ENCODE measurements around the gene MX2. TPM values are rescaled to one million over a fixed set of nuclear protein-coding genes. Genes with fewer than 3 reads are reported as not detected.

Gene MX2
- total and polyA plus RNA-seq, 9 of the 15 experiments (the other 6 are each of a cell fraction or from before 2014, with no cell fraction given) = 0.10 to 0.95 (median 0.47) TPM; not detected in 1

DNA sequence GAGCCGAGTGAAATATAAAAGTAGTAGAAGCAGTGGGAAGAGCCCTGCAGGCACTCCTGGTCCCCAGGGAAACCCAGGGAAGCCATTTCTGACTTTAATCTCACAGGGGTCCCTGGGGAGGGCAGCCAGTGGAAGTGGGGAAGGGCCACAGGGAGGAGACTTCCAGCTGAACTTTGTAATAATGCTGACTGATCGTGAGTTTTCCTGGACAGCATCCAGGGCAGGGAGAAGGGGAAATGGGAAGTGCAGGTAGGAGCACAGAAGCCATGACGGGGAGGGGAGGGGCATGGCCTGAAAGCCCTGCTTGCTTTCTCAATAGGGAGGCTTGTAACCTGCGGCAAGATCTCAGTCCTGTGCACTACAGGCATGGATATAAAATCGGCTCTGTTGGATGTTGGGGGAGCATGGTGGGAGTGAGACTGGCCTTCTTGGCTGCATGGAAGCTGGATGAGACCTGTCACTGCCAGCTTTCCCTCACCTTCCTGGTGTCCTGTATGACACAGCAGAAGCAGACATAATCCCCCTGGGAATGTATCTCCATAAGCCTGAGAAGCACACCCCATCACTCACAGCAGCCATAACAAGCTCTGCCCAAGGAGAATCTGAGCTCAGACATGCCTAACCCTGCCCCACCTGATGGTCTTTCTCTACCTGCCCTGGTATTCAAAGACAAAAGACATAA is 49.1 kb downstream of the MX2 start (continued):
- TF ChIP-seq, protein P1, sequence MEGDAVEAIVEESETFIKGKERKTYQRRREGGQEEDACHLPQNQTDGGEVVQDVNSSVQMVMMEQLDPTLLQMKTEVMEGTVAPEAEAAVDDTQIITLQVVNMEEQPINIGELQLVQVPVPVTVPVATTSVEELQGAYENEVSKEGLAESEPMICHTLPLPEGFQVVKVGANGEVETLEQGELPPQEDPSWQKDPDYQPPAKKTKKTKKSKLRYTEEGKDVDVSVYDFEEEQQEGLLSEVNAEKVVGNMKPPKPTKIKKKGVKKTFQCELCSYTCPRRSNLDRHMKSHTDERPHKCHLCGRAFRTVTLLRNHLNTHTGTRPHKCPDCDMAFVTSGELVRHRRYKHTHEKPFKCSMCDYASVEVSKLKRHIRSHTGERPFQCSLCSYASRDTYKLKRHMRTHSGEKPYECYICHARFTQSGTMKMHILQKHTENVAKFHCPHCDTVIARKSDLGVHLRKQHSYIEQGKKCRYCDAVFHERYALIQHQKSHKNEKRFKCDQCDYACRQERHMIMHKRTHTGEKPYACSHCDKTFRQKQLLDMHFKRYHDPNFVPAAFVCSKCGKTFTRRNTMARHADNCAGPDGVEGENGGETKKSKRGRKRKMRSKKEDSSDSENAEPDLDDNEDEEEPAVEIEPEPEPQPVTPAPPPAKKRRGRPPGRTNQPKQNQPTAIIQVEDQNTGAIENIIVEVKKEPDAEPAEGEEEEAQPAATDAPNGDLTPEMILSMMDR (IDR thresholded peaks at IDR 0.05 in 2 of 3, conservative IDR thresholded peaks at IDR 0.05 in 1 of 3; ENCODE audit: insufficient read depth in 2 of 3, low read depth in 1 of 3, low read length in 3 of 3) = no peak
- no peak for TF ChIP-seq ZNF75A (CRISPR knock-in tag; IDR thresholded peaks at IDR 0.05)
- TF ChIP-seq TARDBP (IDR thresholded peaks at IDR 0.05) = no peak
- no peak for TF ChIP-seq ZNF184 (CRISPR knock-in tag; IDR thresholded peaks at IDR 0.05)

DNA sequence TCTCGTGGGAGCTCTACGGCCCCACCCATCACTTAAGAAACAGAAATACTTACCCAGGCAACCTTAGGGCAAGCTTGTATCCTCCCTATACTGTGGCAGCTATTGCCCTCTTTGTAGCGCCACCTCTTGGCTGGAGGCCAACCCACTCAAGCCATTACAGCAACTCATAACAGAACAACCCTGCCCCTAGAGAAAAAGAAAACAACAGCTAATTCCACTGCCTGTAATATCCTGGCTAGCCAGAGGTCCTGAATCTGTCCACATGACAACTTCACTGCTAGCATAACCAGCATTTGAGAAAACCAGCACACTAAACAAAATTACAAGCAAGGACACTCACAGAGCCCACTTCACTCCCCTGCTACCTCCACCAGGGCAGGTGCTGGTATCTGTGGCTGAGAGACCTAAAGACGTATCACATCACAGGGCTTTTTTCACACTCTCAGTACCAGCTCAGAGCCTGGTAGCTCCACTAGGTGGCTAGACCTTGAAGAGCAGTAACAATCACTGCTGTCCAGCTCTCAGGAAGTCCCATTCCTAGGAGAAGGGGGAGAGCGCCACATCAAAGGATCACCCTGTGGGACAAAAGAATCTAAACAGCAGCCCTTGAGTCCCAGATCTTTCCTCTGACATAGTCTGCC is 49.7 kb downstream of the MX2 start:
- FAIRE-seq (no peak), ATAC-seq (peak; percentile 70), DNase-seq (ENCODE audit: extremely low read depth in 1 of 4, low spot score in 3 of 4) (peak in 1 of 4 experiments; percentile 17)
- H3K9me3 ChIP-seq (replicated peaks; ENCODE audit: control insufficient read depth, insufficient read depth, low read depth, low read length) = no peaks in the 10 kb centered on the region
- WGBS (ENCODE audit: insufficient coverage, low coverage, missing lambda C conversion rate) = 2% methylated on average over 5 of the region's 5 CpGs
- in situ Hi-C loops (cut with MboI) (no loop called here), intact Hi-C loops (cut with micrococcal nuclease) (no loop called here)
- no peaks in the 10 kb centered on the region for H3K4me1 ChIP-seq (replicated peaks in 1 of 2; ENCODE audit: control insufficient read depth in 2 of 2, insufficient read depth in 2 of 2, low read length in 2 of 2)
- H3K36me3 ChIP-seq (ENCODE audit: control insufficient read depth, insufficient read depth, low read length) = no peaks in the 10 kb centered on the region
- H3K79me2 ChIP-seq (ENCODE audit: control insufficient read depth, insufficient read depth, low read length) = no peaks in the 10 kb centered on the region
- CTCF ChIA-PET (ENCODE audit: low intra/inter-chr PET ratio) = no interaction called here
- no peak overlapping the region for H2AFZ ChIP-seq (ENCODE audit: low read depth, low read length)
- no peak overlapping the region for H3K27ac ChIP-seq (ENCODE audit: extremely low read depth, low read depth, low read length)
- no peaks in the 10 kb centered on the region for H3K9me1 ChIP-seq (ENCODE audit: control insufficient read depth, insufficient read depth, low read length)
- H3K27me3 ChIP-seq (ENCODE audit: control insufficient read depth in 2 of 2, insufficient read depth in 2 of 2, low read length in 2 of 2) = peaks cover 3 to 10% of the 10 kb centered on the region in 2 experiments; a peak in 2 of 5 replicates
- no peak overlapping the region for H3K4me2 ChIP-seq (ENCODE audit: insufficient read depth, low read length)
- no peak overlapping the region for H3K4me3 ChIP-seq
- POLR2A ChIA-PET = interaction anchor here (0.8 to 1.3 kb wide), 3 partner anchors 8 to 246 kb away, joined by 3 to 4 read pairs (median 3); no protein-coding TSS in a partner anchor
- TF ChIP-seq HOXB6 (CRISPR knock-in tag; IDR thresholded peaks at IDR 0.05; ENCODE audit: borderline replicate concordance) (no peak), VEZF1 (CRISPR knock-in tag; IDR thresholded peaks at IDR 0.05) (no peak), AFF4 (CRISPR knock-in tag; IDR thresholded peaks at IDR 0.05) (no peak), NFIC (IDR thresholded peaks at IDR 0.05) (peak; percentile 69), NCOA1 (IDR thresholded peaks at IDR 0.05; ENCODE audit: low read depth) (no peak)
- TF ChIP-seq, protein P1 (IDR thresholded peaks at IDR 0.05 in 2 of 3, conservative IDR thresholded peaks at IDR 0.05 in 1 of 3; ENCODE audit: insufficient read depth in 2 of 3, low read depth in 1 of 3, low read length in 3 of 3) = peak in 2 of 3 experiments; percentile 25 to 33; a peak in 2 of 6 replicates
- H4K20me1 ChIP-seq (replicated peaks; ENCODE audit: control insufficient read depth, insufficient read depth, low read length) = no peaks in the 10 kb centered on the region
- no peak overlapping the region for H3K9ac ChIP-seq (ENCODE audit: insufficient read depth in 1 of 2, low read depth in 2 of 2, low read length in 2 of 2)
- no TSS peak for BruUV-seq (replicated peaks)

All from K562 (cell line).